ENCODE data around the gene DEAF1. TPM values are rescaled to one million over a fixed set of nuclear protein-coding genes. Genes with fewer than 3 reads are reported as not detected.

The DEAF1 gene
- total RNA-seq, 1 donor from 2014 or later = 48.9 TPM

GRCh38 chr11:657691-658126 lies 37.3 kb downstream of the DEAF1 start:
- peaks cover 19% of the 10 kb centered on the region for H3K36me3 Mint-ChIP-seq (ENCODE audit: low read depth, unreplicated experiment)
- Histone ChIP-seq H3K4me2 (ENCODE audit: low read length) (no peak overlapping the region), H4K20me1 (ENCODE audit: insufficient read depth, low read length) (peaks cover 19% of the 10 kb centered on the region), H3K4me3 (ENCODE audit: insufficient read depth, low read depth, low read length) (no peak overlapping the region), H3K4me1 (ENCODE audit: insufficient read depth, low read length) (no peaks in the 10 kb centered on the region), H3K79me2 (ENCODE audit: insufficient read depth, low read length) (no peaks in the 10 kb centered on the region), H3K27me3 (ENCODE audit: insufficient read depth, low read length) (no peaks in the 10 kb centered on the region), H3K9me3 (ENCODE audit: insufficient read depth, low read depth, low read length) (no peaks in the 10 kb centered on the region), H3K9ac (ENCODE audit: low read length) (no peak overlapping the region), H3K36me3 (ENCODE audit: insufficient read depth, low read length) (no peaks in the 10 kb centered on the region), H2AFZ (ENCODE audit: low read depth, low read length) (no peak overlapping the region), H3K27ac (ENCODE audit: low read depth, low read length) (no peak overlapping the region)
- no peaks in the 10 kb centered on the region for H3K27me3 Mint-ChIP-seq (ENCODE audit: low read depth, unreplicated experiment)
- DNase-seq (ENCODE audit: low read depth) = no peak
- no peak for TF ChIP-seq CTCF (IDR thresholded peaks at IDR 0.05; ENCODE audit: insufficient read depth, low read depth, low read length)
- no peak for TF ChIP-seq EZH2 (IDR thresholded peaks at IDR 0.05; ENCODE audit: insufficient read depth, low read length)
- FAIRE-seq = no peak
- no peak overlapping the region for H3K27ac Mint-ChIP-seq (ENCODE audit: unreplicated experiment)
- H3K4me3 Mint-ChIP-seq (ENCODE audit: unreplicated experiment) = peak overlapping the region; percentile 4
- H3K9me3 Mint-ChIP-seq (ENCODE audit: unreplicated experiment) = no peaks in the 10 kb centered on the region
- H3K4me1 Mint-ChIP-seq (ENCODE audit: low read depth, unreplicated experiment) = no peaks in the 10 kb centered on the region

- TF ChIP-seq EZH2 (IDR thresholded peaks at IDR 0.05; ENCODE audit: insufficient read depth, low read length) (no peak), CTCF (IDR thresholded peaks at IDR 0.05; ENCODE audit: insufficient read depth, low read depth, low read length) (no peak)
- H3K9me3 ChIP-seq (ENCODE audit: insufficient read depth, low read depth, low read length) = no peaks in the 10 kb centered on the region
- Mint-ChIP-seq H3K27ac (ENCODE audit: unreplicated experiment) (no peak overlapping the region), H3K36me3 (ENCODE audit: low read depth, unreplicated experiment) (peaks cover 16% of the 10 kb centered on the region), H3K9me3 (ENCODE audit: unreplicated experiment) (no peaks in the 10 kb centered on the region), H3K4me3 (ENCODE audit: unreplicated experiment) (no peak overlapping the region), H3K27me3 (ENCODE audit: low read depth, unreplicated experiment) (no peaks in the 10 kb centered on the region), H3K4me1 (ENCODE audit: low read depth, unreplicated experiment) (no peaks in the 10 kb centered on the region)
- no peak overlapping the region for H3K4me3 ChIP-seq (ENCODE audit: insufficient read depth, low read depth, low read length)
- H4K20me1 ChIP-seq (ENCODE audit: insufficient read depth, low read length) = peaks cover 12% of the 10 kb centered on the region
- no peaks in the 10 kb centered on the region for H3K27me3 ChIP-seq (ENCODE audit: insufficient read depth, low read length)
- H3K4me1 ChIP-seq (ENCODE audit: insufficient read depth, low read length) = no peaks in the 10 kb centered on the region
- no peaks in the 10 kb centered on the region for H3K36me3 ChIP-seq (ENCODE audit: insufficient read depth, low read length)
- DNase-seq (ENCODE audit: low read depth) (no peak), FAIRE-seq (no peak)
- H3K79me2 ChIP-seq (ENCODE audit: insufficient read depth, low read length) = no peaks in the 10 kb centered on the region
- no peak overlapping the region for H2AFZ ChIP-seq (ENCODE audit: low read depth, low read length)
- H3K4me2 ChIP-seq (ENCODE audit: low read length) = no peak overlapping the region
- H3K9ac ChIP-seq (ENCODE audit: low read length) = no peak overlapping the region
- no peak overlapping the region for H3K27ac ChIP-seq (ENCODE audit: low read depth, low read length)
These were observed 38.2 kb downstream of the DEAF1 start for GRCh38 chr11:656866-657265.

- Mint-ChIP-seq H3K27me3 (ENCODE audit: low read depth, unreplicated experiment) (no peaks in the 10 kb centered on the region), H3K4me3 (ENCODE audit: unreplicated experiment) (no peak overlapping the region)
- TF ChIP-seq EZH2 (IDR thresholded peaks at IDR 0.05; ENCODE audit: insufficient read depth, low read length) (no peak), CTCF (IDR thresholded peaks at IDR 0.05; ENCODE audit: insufficient read depth, low read depth, low read length) (no peak)
These were observed 38.6 kb downstream of the DEAF1 start for GRCh38 chr11:656426-656825.

More at GRCh38 chr11:656426-656825, 38.6 kb downstream of the DEAF1 start:
- Mint-ChIP-seq H3K36me3 (ENCODE audit: low read depth, unreplicated experiment) (peaks cover 16% of the 10 kb centered on the region), H3K4me1 (ENCODE audit: low read depth, unreplicated experiment) (no peaks in the 10 kb centered on the region), H3K9me3 (ENCODE audit: unreplicated experiment) (no peaks in the 10 kb centered on the region), H3K27ac (ENCODE audit: unreplicated experiment) (no peak overlapping the region)
- no peaks in the 10 kb centered on the region for H3K27me3 ChIP-seq (ENCODE audit: insufficient read depth, low read length)
- no peak overlapping the region for H3K4me3 ChIP-seq (ENCODE audit: insufficient read depth, low read depth, low read length)
- H3K79me2 ChIP-seq (ENCODE audit: insufficient read depth, low read length) = no peaks in the 10 kb centered on the region
- no peaks in the 10 kb centered on the region for H3K4me1 ChIP-seq (ENCODE audit: insufficient read depth, low read length)
- H3K36me3 ChIP-seq (ENCODE audit: insufficient read depth, low read length) = no peaks in the 10 kb centered on the region
- no peak for DNase-seq (ENCODE audit: low read depth)
- no peak overlapping the region for H2AFZ ChIP-seq (ENCODE audit: low read depth, low read length)
- no peak overlapping the region for H3K4me2 ChIP-seq (ENCODE audit: low read length)
- H3K9me3 ChIP-seq (ENCODE audit: insufficient read depth, low read depth, low read length) = no peaks in the 10 kb centered on the region
- peaks cover 8% of the 10 kb centered on the region for H4K20me1 ChIP-seq (ENCODE audit: insufficient read depth, low read length)
- no peak for FAIRE-seq
- no peak overlapping the region for H3K27ac ChIP-seq (ENCODE audit: low read depth, low read length)
- no peak overlapping the region for H3K9ac ChIP-seq (ENCODE audit: low read length)

All from astrocyte (in vitro differentiated cells and primary cell).